ENCODE results near the gene XYLT1.

Gene XYLT1

GRCh38 chr16:17304106-17304490, 166.7 kb downstream of the XYLT1 start:
- no peak for DNase-seq

GRCh38 chr16:17303101-17303500, 167.7 kb downstream of the XYLT1 start:
- DNase-seq: no peak

GRCh38 chr16:17302620-17303019, 168.1 kb downstream of the XYLT1 start:
- DNase-seq: no peak

- DNase-seq: no peak
These were observed 168.5 kb downstream of the XYLT1 start for GRCh38 chr16:17302214-17302613.

- DNase-seq: no peak
These were observed 169.1 kb downstream of the XYLT1 start for GRCh38 chr16:17301593-17302135.

- no peak for DNase-seq
These were observed 169.6 kb downstream of the XYLT1 start for GRCh38 chr16:17301184-17301583.

- DNase-seq: no peak
These were observed 171.0 kb downstream of the XYLT1 start for GRCh38 chr16:17299790-17300189.

- no peak for DNase-seq
These were observed 172.5 kb downstream of the XYLT1 start for GRCh38 chr16:17298238-17298637.

- DNase-seq: no peak
These were observed 174.3 kb downstream of the XYLT1 start for GRCh38 chr16:17296431-17296830.

- no peak for DNase-seq
These were observed 174.8 kb downstream of the XYLT1 start for GRCh38 chr16:17295948-17296347.

- no peak for DNase-seq
These were observed 175.9 kb downstream of the XYLT1 start for GRCh38 chr16:17294856-17295255.

- DNase-seq: no peak
These were observed 176.8 kb downstream of the XYLT1 start for GRCh38 chr16:17293813-17294558.

- DNase-seq: no peak
These were observed 179.5 kb downstream of the XYLT1 start for GRCh38 chr16:17291289-17291688.

GRCh38 chr16:17289674-17290635, 180.8 kb downstream of the XYLT1 start:
- DNase-seq: no peak

GRCh38 chr16:17289050-17289449, 181.7 kb downstream of the XYLT1 start:
- no peak for DNase-seq

- DNase-seq: no peak
These were observed 183.5 kb downstream of the XYLT1 start for GRCh38 chr16:17287166-17287800.

GRCh38 chr16:17286443-17286842, 184.3 kb downstream of the XYLT1 start:
- DNase-seq: no peak

- peak; percentile 83 for DNase-seq
These were observed 187.7 kb downstream of the XYLT1 start for GRCh38 chr16:17283016-17283415.

- DNase-seq: no peak
These were observed 188.5 kb downstream of the XYLT1 start for GRCh38 chr16:17282247-17282646.

- no peak for DNase-seq
These were observed 189.7 kb downstream of the XYLT1 start for GRCh38 chr16:17281052-17281451.

GRCh38 chr16:17278988-17279387, 191.8 kb downstream of the XYLT1 start:
- no peak for DNase-seq

GRCh38 chr16:17277981-17278381, 192.8 kb downstream of the XYLT1 start:
- no peak for DNase-seq

GRCh38 chr16:17276610-17277009, 194.2 kb downstream of the XYLT1 start:
- DNase-seq: no peak
